VCaP (cell line): ENCODE data around the gene NOC3L.

ENCODE experiments used
- H3K27ac ChIP-seq: fragments of 450-650 bp; 2 replicates; pipeline ENCODE4 v1.5.1; 2017
- TF ChIP-seq, protein P1 (sequence below): fragments of 450-650 bp; conservative IDR thresholded peaks from 2 replicates; pipeline ENCODE4 v1.5.1; 2017; ENCODE audit warnings: mild to moderate bottlenecking, moderate library complexity

The NOC3L gene

GRCh38 chr10:94285271-94285670, 77.5 kb downstream of the NOC3L start:
- TF ChIP-seq, protein P1, sequence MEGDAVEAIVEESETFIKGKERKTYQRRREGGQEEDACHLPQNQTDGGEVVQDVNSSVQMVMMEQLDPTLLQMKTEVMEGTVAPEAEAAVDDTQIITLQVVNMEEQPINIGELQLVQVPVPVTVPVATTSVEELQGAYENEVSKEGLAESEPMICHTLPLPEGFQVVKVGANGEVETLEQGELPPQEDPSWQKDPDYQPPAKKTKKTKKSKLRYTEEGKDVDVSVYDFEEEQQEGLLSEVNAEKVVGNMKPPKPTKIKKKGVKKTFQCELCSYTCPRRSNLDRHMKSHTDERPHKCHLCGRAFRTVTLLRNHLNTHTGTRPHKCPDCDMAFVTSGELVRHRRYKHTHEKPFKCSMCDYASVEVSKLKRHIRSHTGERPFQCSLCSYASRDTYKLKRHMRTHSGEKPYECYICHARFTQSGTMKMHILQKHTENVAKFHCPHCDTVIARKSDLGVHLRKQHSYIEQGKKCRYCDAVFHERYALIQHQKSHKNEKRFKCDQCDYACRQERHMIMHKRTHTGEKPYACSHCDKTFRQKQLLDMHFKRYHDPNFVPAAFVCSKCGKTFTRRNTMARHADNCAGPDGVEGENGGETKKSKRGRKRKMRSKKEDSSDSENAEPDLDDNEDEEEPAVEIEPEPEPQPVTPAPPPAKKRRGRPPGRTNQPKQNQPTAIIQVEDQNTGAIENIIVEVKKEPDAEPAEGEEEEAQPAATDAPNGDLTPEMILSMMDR: no peak

More at GRCh38 chr10:94285271-94285670, 77.5 kb downstream of the NOC3L start:
- no peak overlapping the region for H3K27ac ChIP-seq
